Epithelial cell of proximal tubule (primary cell): ENCODE measurements around the gene TMEM252. TPM values are rescaled to one million over a fixed set of nuclear protein-coding genes. Genes with fewer than 3 reads are reported as not detected.

Experiments used
- DNase-seq: peaks from one replicate; pipeline ENCODE4 v3.0.0-alpha.2; 2011; ENCODE audit warnings: low read depth
- H3K4me3 ChIP-seq: 2 replicates; pipeline ENCODE4 v1.5.1; 2011; ENCODE audit warnings: low read depth, mild to moderate bottlenecking, low read length
- total RNA-seq: library from RNA; depleted of rRNA; stranded (reverse); fragments of >200 nt; gene quantifications from 2 replicates; pipeline ENCODE4 v1.2.3, GENCODE V29; 2015
- TF ChIP-seq, protein P1 (sequence below): conservative IDR thresholded peaks from 2 replicates; pipeline ENCODE4 v1.5.1; 2012; ENCODE audit warnings: low read depth, mild to moderate bottlenecking, low read length

Gene TMEM252
- total RNA-seq, 1 donor from 2014 or later: not detected

DNA sequence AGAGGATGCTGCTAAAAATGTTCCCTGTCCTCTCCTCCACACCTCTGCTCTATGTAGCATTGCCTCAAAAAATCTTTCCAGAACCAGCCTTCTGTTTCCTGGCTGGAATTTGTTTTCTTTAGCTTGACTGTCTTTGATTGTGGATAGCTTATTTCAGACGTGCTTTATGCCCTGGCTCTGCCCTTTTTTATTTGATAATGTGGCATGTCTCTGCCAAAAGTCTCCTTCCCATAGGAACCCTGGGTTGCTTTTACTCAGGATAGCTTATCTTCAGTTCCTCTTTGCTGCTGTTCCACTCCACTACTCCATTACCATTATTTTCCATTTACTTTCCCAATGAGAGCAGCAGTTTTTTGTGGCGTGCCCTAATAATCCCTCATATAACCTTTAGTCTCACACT is 885 bp upstream of the TMEM252 start:
- DNase-seq: no peak
- TF ChIP-seq, protein P1, sequence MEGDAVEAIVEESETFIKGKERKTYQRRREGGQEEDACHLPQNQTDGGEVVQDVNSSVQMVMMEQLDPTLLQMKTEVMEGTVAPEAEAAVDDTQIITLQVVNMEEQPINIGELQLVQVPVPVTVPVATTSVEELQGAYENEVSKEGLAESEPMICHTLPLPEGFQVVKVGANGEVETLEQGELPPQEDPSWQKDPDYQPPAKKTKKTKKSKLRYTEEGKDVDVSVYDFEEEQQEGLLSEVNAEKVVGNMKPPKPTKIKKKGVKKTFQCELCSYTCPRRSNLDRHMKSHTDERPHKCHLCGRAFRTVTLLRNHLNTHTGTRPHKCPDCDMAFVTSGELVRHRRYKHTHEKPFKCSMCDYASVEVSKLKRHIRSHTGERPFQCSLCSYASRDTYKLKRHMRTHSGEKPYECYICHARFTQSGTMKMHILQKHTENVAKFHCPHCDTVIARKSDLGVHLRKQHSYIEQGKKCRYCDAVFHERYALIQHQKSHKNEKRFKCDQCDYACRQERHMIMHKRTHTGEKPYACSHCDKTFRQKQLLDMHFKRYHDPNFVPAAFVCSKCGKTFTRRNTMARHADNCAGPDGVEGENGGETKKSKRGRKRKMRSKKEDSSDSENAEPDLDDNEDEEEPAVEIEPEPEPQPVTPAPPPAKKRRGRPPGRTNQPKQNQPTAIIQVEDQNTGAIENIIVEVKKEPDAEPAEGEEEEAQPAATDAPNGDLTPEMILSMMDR: no peak

DNA sequence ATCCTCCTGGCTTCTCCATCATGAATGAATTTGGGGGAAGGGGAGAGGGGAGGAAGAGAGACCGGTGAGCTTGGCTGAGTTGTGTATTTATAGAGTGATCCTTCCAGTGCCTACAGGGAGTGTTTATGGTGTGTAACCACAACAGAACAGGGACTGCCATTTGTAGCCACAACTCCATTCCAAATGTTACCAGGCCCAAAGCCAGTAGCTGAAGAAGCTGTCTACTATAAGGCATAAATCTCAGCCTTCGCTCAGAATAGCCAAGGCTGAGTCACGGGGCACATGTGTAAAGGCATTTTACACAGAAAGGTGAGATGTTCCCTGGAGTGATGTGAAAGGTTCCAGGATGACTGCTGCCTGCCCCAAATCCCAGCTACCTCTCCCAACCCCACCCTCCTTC is 2.5 kb downstream of the TMEM252 start:
- DNase-seq: no peak
- H3K4me3 ChIP-seq: peak overlapping the region; percentile 71

More for the DNA sequence above, 885 bp upstream of the TMEM252 start:
- H3K4me3 ChIP-seq: peak overlapping the region; percentile 71

DNA sequence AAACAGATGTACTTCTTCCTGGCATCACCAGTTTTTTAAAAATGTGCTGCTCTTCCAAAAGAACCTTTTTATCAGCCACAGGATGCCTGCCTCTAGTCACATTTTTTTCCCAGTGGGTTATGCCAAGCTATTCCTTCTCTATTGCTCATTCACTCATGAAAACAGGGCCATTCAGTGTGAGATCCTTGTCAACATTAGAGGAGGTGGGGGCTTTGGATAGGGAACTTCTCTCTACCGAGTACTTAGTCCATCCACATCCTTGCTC is 3.1 kb downstream of the TMEM252 start:
- no peak for DNase-seq
- TF ChIP-seq, protein P1: no peak
- no peak overlapping the region for H3K4me3 ChIP-seq

More for the DNA sequence above, 2.5 kb downstream of the TMEM252 start:
- TF ChIP-seq, protein P1: no peak

DNA sequence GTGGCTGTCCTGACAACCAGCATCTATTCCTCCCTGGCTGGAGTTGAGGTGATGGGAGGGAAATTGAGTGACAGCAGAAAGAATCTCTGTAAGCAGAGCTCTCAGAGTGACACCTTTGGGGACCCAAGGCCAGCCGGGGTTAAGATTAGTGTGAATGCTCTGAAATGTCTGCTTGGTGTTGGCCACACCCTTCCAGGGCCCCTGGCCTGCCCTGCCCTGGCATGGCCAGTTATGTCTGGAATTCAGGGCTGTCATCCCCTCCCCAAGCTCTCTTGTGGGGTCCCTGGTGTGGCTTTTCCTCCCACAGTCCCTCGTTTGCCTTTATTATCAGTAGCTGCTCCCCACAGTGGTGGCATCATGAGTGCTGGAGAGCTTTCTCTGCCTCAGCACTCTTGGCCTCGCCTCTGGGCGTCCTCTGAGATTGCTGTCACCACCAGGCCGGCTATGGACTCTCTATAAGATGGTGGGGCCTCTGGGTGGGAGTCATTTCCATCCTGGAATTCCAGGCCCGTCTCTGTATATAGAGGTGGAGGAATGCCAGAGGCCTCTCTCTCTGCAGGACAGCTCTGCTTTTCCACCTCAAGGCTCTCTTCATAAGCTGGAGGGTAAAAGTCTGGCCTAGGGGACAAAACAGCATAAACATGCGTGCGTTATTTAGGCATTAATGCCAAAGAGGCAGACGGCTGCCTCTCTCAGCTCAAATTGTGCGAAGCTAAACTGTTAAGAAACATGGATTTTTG is 3.6 kb downstream of the TMEM252 start:
- H3K4me3 ChIP-seq: no peak overlapping the region
- DNase-seq: no peak
- TF ChIP-seq, protein P1: no peak

DNA sequence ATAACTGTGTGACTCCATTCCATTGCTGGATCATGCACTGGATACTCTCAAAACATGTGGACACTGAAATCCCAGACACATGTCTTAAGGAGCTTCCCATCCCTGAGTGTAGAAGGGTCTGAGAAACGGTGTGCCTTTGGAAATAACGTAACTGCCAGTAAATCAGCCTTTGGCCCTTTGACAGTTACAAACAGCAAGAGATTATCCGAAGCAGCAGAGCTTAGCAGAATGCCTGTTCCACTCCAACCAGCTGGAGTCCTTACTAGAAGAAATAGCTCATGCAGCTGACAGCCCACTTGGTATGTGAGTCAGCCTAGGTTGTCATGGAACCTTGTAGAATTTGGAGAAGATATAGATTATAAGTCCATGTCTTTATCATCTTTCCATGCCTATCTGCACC is 7.0 kb downstream of the TMEM252 start:
- H3K4me3 ChIP-seq: no peak overlapping the region
- TF ChIP-seq, protein P1: no peak
- peak; percentile 77 for DNase-seq

DNA sequence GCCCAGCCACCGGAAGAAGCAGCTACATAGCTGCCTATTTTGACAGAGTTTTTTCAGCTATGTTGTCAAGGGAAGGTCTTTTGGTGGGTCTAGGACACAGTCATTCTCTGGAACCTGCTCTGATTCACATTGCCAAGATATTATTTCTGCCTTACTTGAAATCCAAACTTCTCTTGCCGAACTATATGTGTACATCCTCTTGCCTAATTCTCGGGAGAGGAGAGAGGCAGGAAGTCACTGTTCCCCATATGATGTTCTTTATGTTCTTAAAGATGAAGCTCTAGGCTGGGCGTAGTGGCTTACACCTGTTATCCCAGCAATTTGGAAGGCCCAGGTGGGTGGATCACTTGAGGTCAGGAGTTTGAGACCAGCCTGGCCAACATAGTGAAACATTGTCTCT is 8.6 kb downstream of the TMEM252 start:
- no peak overlapping the region for H3K4me3 ChIP-seq
- DNase-seq: no peak
- TF ChIP-seq, protein P1: no peak

DNA sequence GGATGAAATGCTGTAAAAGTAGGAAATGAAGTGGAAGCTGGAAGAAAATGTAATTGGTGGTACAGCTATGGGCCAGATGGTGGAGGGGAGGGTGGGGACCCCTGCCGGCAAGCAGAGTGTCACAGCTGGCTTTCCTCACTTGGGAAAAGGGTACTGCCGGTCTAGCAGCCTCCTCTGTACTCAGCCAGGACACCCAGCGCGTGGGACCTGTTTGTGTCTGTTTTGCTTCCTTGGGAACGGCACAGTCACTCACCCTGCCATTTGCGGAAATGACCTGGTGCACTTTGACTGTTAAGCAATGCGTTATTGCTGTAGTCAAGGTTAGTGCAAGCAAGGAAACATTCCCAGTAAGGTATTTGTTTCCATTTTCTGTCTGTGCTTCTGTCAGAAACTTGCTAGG is 10.1 kb downstream of the TMEM252 start:
- H3K4me3 ChIP-seq: no peak overlapping the region
- DNase-seq: peak; percentile 90
- TF ChIP-seq, protein P1: peak; percentile 52
